KMS-11 (cell line): Measurements from ENCODE around the gene HACD2.

Experiments
- H2AFZ ChIP-seq: fragments of 200-600 bp; sonication (generic); 2 replicates; pipeline ENCODE4 v1.6.1; 2016; ENCODE audit warnings: antibody characterized with exemption, mixed run types, low read depth
- H3K27ac ChIP-seq: fragments of 200-600 bp; sonication (generic); 2 replicates; pipeline ENCODE4 v1.6.1; 2016; ENCODE audit warnings: mild to moderate bottlenecking, mixed run types
- H3K27me3 ChIP-seq: fragments of 200-600 bp; sonication (generic); 2 replicates; pipeline ENCODE4 v1.6.1; 2017; ENCODE audit warnings: mild to moderate bottlenecking, low read depth, mixed run types, moderate library complexity; ENCODE audit not compliant: insufficient read depth
- H3K36me3 ChIP-seq: fragments of 200-600 bp; sonication (generic); 2 replicates; pipeline ENCODE4 v1.6.1; 2017; ENCODE audit warnings: mild to moderate bottlenecking, mixed run types; ENCODE audit not compliant: insufficient read depth
- H3K4me1 ChIP-seq: fragments of 200-600 bp; sonication (generic); 2 replicates; pipeline ENCODE4 v1.6.1; 2016; ENCODE audit warnings: mild to moderate bottlenecking, low read depth, mixed run types; ENCODE audit not compliant: poor library complexity, severe bottlenecking
- H3K4me2 ChIP-seq: fragments of 200-600 bp; sonication (generic); 2 replicates; pipeline ENCODE4 v1.7.0; 2016; ENCODE audit warnings: mild to moderate bottlenecking, mixed run types
- H3K4me3 ChIP-seq: fragments of 200-600 bp; sonication (generic); IDR thresholded peaks from 2 replicates; pipeline ENCODE4 v1.6.1; 2017; ENCODE audit warnings: low read depth, low read length, mixed read lengths; ENCODE audit not compliant: insufficient read depth
- H3K79me2 ChIP-seq: fragments of 200-600 bp; sonication (generic); 2 replicates; pipeline ENCODE4 v1.6.1; 2016; ENCODE audit warnings: low read depth, mixed run types; ENCODE audit not compliant: insufficient read depth
- H3K9ac ChIP-seq: fragments of 200-600 bp; sonication (generic); 2 replicates; pipeline ENCODE4 v1.6.1; 2016; ENCODE audit warnings: mild to moderate bottlenecking, mixed run types
- H4K20me1 ChIP-seq: fragments of 200-600 bp; sonication (generic); 2 replicates; pipeline ENCODE4 v1.6.1; 2016; ENCODE audit warnings: mild to moderate bottlenecking, mixed run types; ENCODE audit not compliant: insufficient read depth
- TF ChIP-seq, protein P1 (sequence below): fragments of 200-600 bp; sonication (generic); conservative IDR thresholded peaks from 2 replicates; pipeline ENCODE4 v1.6.1; 2017; ENCODE audit warnings: low read depth, mild to moderate bottlenecking, antibody characterized with exemption, low read length, moderate library complexity, mixed read lengths

The HACD2 gene

DNA sequence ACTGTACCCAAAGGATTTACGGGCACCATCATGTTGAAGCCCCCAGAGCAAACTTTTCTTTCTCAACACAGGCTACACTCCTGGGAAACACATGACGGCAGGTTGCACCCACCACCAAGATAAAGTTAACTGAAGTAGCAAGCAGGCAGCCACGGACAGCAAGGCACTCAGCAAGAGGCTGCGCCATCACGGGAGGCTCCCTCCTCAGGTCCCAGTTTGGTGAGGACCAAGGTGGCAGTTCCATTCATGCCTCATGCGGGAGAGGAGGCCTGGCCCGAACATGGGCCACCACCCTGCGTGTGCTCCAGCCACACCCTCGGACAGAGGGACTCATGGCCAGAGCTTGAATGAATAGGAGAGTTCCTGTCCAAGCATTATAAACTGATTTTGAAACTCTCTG lies 142.7 kb downstream of the HACD2 start:
- H3K27ac ChIP-seq: no peak overlapping the region
- TF ChIP-seq, protein P1, sequence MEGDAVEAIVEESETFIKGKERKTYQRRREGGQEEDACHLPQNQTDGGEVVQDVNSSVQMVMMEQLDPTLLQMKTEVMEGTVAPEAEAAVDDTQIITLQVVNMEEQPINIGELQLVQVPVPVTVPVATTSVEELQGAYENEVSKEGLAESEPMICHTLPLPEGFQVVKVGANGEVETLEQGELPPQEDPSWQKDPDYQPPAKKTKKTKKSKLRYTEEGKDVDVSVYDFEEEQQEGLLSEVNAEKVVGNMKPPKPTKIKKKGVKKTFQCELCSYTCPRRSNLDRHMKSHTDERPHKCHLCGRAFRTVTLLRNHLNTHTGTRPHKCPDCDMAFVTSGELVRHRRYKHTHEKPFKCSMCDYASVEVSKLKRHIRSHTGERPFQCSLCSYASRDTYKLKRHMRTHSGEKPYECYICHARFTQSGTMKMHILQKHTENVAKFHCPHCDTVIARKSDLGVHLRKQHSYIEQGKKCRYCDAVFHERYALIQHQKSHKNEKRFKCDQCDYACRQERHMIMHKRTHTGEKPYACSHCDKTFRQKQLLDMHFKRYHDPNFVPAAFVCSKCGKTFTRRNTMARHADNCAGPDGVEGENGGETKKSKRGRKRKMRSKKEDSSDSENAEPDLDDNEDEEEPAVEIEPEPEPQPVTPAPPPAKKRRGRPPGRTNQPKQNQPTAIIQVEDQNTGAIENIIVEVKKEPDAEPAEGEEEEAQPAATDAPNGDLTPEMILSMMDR: no peak
- H4K20me1 ChIP-seq: no peaks in the 10 kb centered on the region
- H3K27me3 ChIP-seq: no peaks in the 10 kb centered on the region
- H2AFZ ChIP-seq: no peak overlapping the region
- no peaks in the 10 kb centered on the region for H3K79me2 ChIP-seq
- H3K4me1 ChIP-seq: no peaks in the 10 kb centered on the region
- H3K4me3 ChIP-seq: no peak overlapping the region
- no peak overlapping the region for H3K9ac ChIP-seq
- no peak overlapping the region for H3K4me2 ChIP-seq
- no peaks in the 10 kb centered on the region for H3K36me3 ChIP-seq
